ES-I3 (cell line): ENCODE results near the gene TP53TG3B.
"Not testable (repeated sequence)": the region's sequence is repeated elsewhere in the genome, so short reads cannot be mapped to it uniquely, and the experiment has no call there.

Source experiments
- H3K36me3 ChIP-seq: 2 replicates; pipeline ENCODE4 v1.6.1; 2013; ENCODE audit warnings: mild to moderate bottlenecking, low read length, control low read depth, moderate library complexity; ENCODE audit not compliant: insufficient read depth
- H3K4me1 ChIP-seq: 2 replicates; pipeline ENCODE4 v1.6.1; 2013; ENCODE audit warnings: mild to moderate bottlenecking, control low read depth, low read length; ENCODE audit not compliant: insufficient read depth
- H3K9ac ChIP-seq: 2 replicates; pipeline ENCODE4 v1.6.1; 2013; ENCODE audit warnings: low read depth, mild to moderate bottlenecking, low read length, moderate library complexity
- H3K9me3 ChIP-seq: 2 replicates; pipeline ENCODE4 v1.6.1; 2013; ENCODE audit warnings: mild to moderate bottlenecking, low read length, moderate library complexity; ENCODE audit not compliant: control insufficient read depth, insufficient read depth

TP53TG3B gene, protein sequence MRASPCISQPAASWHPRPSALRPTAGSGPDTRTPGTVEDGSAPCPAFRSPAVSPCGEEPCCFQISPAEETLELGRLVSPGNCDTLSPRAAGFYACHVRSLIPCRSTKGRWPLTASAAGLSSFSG

DNA sequence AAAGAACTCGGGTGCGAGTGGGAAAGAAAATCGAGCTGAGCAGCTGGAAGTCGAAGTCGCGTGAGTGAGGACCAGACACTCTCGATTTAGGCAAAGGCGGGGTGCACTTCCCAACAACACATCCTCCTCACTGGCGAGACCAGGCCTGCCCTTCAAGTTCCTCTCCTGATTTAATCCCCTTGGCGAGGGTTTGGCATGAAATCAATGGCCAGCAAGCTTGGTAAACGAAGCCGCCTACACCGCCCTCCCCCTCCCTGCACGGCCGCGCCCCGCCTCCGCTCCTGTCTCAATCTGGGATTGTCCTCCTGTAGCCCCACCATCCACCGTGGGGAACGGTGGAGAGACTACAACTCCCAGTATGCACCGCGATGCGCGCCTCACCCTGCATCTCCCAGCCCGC lies at the start of gene TP53TG3B:
Gene TP53TG3B, plus strand, starts transcription at position 301 of the 400 bp plus-strand sequence. Its CDS starts 68 bp downstream, at position 369.
- H3K9me3 ChIP-seq, H3K4me1 ChIP-seq, H3K36me3 ChIP-seq, H3K9ac ChIP-seq: not testable (repeated sequence)

DNA sequence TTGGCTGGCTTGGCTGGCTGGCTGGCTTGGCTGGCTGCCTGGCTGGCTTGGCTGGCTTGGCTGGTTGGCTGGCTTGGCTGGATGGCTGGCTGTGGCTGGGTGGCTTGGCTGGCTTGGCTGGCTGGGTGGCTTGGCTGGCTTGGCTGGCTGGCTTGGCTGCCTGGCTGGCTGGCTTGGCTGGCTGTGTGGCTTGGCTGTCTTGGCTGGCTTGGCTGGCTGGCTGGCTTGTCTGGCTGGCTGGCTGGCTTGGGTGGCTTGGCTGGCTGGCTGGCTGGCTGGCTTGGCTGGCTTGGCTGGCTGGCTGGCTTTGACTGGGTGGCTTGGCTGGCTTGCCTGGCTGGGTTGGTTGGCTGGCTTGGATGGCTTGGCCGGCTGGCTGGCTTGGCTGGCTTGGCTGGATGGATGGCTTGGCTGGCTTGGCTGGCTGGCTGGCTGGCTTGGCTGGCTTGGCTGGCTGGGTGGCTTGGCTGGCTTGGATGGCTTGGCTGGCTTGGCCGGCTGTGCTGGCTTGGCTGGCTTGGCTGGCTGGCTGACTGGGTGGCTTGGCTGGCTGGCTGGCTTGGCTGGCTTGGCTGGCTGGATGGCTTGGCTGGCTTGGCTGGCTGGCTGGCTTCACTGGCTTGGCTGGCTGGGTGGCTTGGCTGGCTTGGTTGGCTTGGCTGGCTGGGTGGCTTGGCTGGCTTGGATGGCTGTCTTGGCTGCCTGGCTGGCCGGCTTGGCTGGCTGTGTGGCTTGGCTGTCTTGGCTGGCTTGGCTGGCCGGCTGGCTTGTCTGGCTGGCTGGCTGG lies 24.2 kb upstream of the TP53TG3B start:
- not testable (repeated sequence) for H3K4me1 ChIP-seq, H3K9me3 ChIP-seq, H3K9ac ChIP-seq, H3K36me3 ChIP-seq

DNA sequence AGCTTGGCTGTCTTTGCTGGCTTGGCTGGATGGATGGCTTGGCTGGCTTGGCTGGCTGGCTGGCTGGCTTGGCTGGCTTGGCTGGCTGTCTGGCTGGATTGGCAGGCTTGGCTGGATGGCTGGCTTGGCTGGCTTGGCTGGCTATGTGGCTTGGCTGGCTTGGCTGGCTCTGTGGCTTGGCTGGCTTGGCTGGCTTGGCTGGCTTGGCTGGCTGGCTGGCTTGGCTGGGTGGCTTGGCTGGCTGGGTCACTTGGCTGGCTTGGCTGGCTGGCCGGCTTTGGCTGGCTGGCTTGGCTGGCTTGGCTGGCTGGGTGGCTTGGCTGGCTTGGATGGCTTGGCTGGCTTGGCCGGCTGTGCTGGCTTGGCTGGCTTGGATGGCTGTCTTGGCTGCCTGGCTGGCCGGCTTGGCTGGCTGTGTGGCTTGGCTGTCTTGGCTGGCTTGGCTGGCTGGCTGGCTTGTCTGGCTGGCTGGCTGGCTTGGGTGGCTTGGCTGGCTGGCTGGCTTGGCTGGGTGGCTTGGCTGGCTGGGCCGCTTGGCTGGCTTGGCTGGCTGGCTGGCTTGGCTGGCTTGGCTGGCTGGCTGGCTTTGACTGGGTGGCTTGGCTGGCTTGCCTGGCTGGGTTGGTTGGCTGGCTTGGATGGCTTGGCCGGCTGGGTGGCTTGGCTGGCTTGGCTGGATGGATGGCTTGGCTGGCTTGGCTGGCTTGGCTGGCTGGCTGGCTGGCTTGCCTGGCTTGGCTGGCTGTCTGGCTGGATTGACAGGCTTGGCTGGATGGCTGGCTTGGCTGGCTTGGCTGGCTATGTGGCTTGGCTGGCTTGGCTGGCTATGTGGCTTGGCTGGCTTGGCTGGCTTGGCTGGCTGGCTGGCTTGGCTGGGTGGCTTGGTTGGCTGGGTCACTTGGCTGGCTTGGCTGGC lies 22.8 kb upstream of the TP53TG3B start:
- not testable (repeated sequence) for H3K36me3 ChIP-seq, H3K4me1 ChIP-seq, H3K9ac ChIP-seq, H3K9me3 ChIP-seq

DNA sequence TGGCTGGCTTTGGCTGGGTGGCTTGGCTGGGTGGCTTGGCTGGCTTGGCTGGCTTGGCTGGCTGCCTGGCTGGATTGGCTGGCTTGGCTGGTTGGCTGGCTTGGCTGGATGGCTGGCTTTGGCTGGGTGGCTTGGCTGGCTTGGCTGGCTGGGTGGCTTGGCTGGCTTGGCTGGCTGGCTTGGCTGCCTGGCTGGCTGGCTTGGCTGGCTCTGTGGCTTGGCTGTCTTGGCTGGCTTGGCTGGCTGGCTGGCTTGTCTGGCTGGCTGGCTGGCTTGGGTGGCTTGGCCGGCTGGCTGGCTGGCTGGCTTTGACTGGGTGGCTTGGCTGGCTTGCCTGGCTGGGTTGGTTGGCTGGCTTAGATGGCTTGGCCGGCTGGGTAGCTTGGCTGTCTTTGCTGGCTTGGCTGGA lies 22.1 kb upstream of the TP53TG3B start:
- not testable (repeated sequence) for H3K4me1 ChIP-seq, H3K9me3 ChIP-seq, H3K9ac ChIP-seq, H3K36me3 ChIP-seq

DNA sequence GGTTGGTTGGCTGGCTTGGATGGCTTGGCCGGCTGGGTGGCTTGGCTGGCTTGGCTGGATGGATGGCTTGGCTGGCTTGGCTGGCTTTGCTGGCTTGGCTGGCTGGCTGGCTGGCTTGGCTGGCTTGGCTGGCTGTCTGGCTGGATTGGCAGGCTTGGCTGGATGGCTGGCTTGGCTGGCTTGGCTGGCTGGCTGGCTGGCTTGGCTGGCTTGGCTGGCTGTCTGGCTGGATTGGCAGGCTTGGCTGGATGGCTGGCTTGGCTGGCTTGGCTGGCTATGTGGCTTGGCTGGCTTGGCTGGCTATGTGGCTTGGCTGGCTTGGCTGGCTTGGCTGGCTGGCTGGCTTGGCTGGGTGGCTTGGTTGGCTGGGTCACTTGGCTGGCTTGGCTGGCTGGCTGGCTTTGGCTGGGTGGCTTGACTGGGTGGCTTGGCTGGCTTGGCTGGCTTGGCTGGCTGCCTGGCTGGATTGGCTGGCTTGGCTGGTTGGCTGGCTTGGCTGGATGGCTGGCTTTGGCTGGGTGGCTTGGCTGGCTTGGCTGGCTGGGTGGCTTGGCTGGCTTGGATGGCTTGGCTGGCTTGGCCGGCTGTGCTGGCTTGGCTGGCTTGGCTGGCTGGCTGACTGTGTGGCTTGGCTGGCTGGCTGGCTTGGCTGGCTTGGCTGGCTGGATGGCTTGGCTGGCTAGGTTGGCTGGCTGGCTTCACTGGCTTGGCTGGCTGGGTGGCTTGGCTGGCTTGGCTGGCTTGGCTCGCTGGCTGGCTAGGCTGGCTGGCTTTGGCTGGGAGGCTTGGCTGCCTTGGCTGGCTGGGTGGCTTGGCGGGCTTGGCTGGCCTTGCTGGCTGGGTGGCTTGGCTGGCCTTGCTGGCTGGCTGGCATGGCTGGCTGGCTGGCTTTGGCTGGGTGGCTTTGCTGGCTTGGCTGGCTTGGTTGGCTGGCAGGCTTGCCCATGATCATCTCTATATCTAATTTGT lies 21.3 kb upstream of the TP53TG3B start:
- H3K4me1 ChIP-seq, H3K9ac ChIP-seq, H3K36me3 ChIP-seq, H3K9me3 ChIP-seq: not testable (repeated sequence)
